HG03457 (cell line): Measurements from ENCODE around the gene MEI4.

Experiments used
- ATAC-seq: cut with Tn5 transposase; IDR thresholded peaks from one replicate; pipeline ENCODE4 v1.9.1; 2021; ENCODE audit warnings: moderate number of reproducible peaks; ENCODE audit not compliant: unreplicated experiment

Gene MEI4

GRCh38 chr6:77926198-77926751 lies 273.4 kb downstream of the MEI4 start:
- ATAC-seq: no peak

GRCh38 chr6:77930382-77930781 lies 277.5 kb downstream of the MEI4 start:
- ATAC-seq: no peak

- no peak for ATAC-seq
These were observed 278.1 kb downstream of the MEI4 start for GRCh38 chr6:77930952-77931351.

GRCh38 chr6:77962070-77962469 lies 309.2 kb downstream of the MEI4 start:
- ATAC-seq: no peak

GRCh38 chr6:77965449-77965848 lies 312.6 kb downstream of the MEI4 start:
- ATAC-seq: no peak

- ATAC-seq: no peak
These were observed 319.5 kb downstream of the MEI4 start for GRCh38 chr6:77972334-77972733.
